NCI-H1436 (cell line): ENCODE results near the gene GHR.
A peak's percentile ranks its signal among the peaks of the same experiment; 100 is the strongest.

ENCODE experiments used
- DNase-seq: peaks from one replicate; lab custom pipeline; 2025; lab: John Stamatoyannopoulos, UW

Gene GHR

GRCh38 chr5:42423285-42424165 is at the start of gene GHR:
TSS of gene GHR (plus strand) at chr5:42423439. CDS start at chr5:42565875, 142,436 bp downstream.
- DNase-seq: peak; percentile 12

GRCh38 chr5:42374679-42375273 is 48.5 kb upstream of the GHR start:
- DNase-seq: no peak

- DNase-seq: no peak
These were observed 45.7 kb upstream of the GHR start for GRCh38 chr5:42377496-42377895.

- DNase-seq: no peak
These were observed 41.3 kb upstream of the GHR start for GRCh38 chr5:42381973-42382372.

GRCh38 chr5:42387563-42387962 is 35.7 kb upstream of the GHR start:
- no peak for DNase-seq

- DNase-seq: no peak
These were observed 33.1 kb upstream of the GHR start for GRCh38 chr5:42390115-42390514.

- no peak for DNase-seq
These were observed 30.3 kb upstream of the GHR start for GRCh38 chr5:42392917-42393316.

- DNase-seq: no peak
These were observed 27.1 kb upstream of the GHR start for GRCh38 chr5:42396111-42396510.

- no peak for DNase-seq
These were observed 26.0 kb upstream of the GHR start for GRCh38 chr5:42397267-42397666.

GRCh38 chr5:42399702-42400101 is 23.5 kb upstream of the GHR start:
- DNase-seq: no peak

GRCh38 chr5:42400474-42400873 is 22.8 kb upstream of the GHR start:
- DNase-seq: no peak

- DNase-seq: no peak
These were observed 20.0 kb upstream of the GHR start for GRCh38 chr5:42403236-42403635.

- DNase-seq: no peak
These were observed 18.9 kb upstream of the GHR start for GRCh38 chr5:42404366-42404765.

- DNase-seq: no peak
These were observed 3.9 kb upstream of the GHR start for GRCh38 chr5:42419294-42419693.

GRCh38 chr5:42422656-42423280 is 471 bp upstream of the GHR start:
- DNase-seq: no peak

- no peak for DNase-seq
These were observed 2.8 kb downstream of the GHR start for GRCh38 chr5:42426016-42426415.

GRCh38 chr5:42429694-42430093 is 6.5 kb downstream of the GHR start:
- DNase-seq: no peak

- DNase-seq: no peak
These were observed 10.9 kb downstream of the GHR start for GRCh38 chr5:42434047-42434724.

- DNase-seq: no peak
These were observed 12.8 kb downstream of the GHR start for GRCh38 chr5:42436051-42436450.

- no peak for DNase-seq
These were observed 31.2 kb downstream of the GHR start for GRCh38 chr5:42454216-42454995.

- no peak for DNase-seq
These were observed 37.8 kb downstream of the GHR start for GRCh38 chr5:42461033-42461432.

- DNase-seq: no peak
These were observed 38.3 kb downstream of the GHR start for GRCh38 chr5:42461507-42461906.
